GM12864 (cell line): ENCODE data around the gene RAPGEF2.

Experiments
- DNase-seq: peaks from one replicate; pipeline ENCODE4 v3.0.0-alpha.2; 2011; ENCODE audit warnings: low read depth
- H3K4me3 ChIP-seq: 2 replicates; pipeline ENCODE4 v1.5.1; 2011; ENCODE audit warnings: mild to moderate bottlenecking, low read depth, low read length, control low read depth
- CTCF ChIP-seq: IDR thresholded peaks from 2 replicates; pipeline ENCODE4 v1.5.1; 2011; ENCODE audit warnings: low read depth, mild to moderate bottlenecking, moderate library complexity, low read length, control low read depth, inconsistent platforms; ENCODE audit errors: missing control alignments

RAPGEF2 gene

DNA sequence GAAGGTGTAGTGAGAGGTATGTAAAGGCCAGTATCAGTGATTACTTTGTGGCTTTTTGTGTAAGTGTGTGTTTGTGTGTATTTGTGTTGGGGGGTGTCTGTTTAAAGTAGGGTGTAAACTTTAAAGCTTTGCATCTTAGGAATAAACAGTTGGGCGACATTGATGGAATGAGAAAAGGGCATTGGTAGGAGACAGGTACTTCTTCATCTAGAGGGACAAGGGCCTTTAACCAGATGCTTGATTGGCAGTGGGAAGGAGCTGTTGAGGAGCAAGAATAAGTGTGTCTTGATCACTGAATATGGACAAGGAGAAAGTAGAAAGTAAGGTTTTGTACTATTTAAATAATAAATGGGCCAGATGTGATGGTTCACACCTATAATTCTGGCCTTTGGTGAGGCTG, 48.8 kb downstream of the RAPGEF2 start:
- no peak for DNase-seq
- TF ChIP-seq CTCF: no peak
- no peak overlapping the region for H3K4me3 ChIP-seq

- no peak overlapping the region for H3K4me3 ChIP-seq
- TF ChIP-seq CTCF: no peak
- DNase-seq: no peak
Observed at GRCh38 chr4:159152181-159152580, 49.3 kb downstream of the RAPGEF2 start.

DNA sequence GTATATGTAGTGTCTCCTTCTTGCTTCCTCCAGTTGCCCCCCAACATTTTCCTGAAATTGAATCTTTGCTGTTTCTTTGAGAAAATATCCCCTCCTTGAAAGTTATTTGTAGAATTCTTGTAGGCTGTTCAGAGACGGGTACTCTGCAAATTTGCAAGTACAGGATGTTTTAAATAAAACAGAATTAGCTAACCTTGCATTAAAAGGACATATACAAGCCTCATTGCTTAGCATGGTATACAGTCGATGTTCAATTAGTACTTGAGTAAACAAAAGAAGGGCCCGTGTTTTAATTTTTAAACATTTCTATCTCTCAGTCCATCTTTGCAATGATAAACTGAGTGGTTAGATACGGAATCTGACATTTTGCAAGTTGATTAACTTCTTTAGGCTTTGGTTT, 50.8 kb downstream of the RAPGEF2 start:
- no peak for TF ChIP-seq CTCF
- no peak overlapping the region for H3K4me3 ChIP-seq
- DNase-seq: no peak

DNA sequence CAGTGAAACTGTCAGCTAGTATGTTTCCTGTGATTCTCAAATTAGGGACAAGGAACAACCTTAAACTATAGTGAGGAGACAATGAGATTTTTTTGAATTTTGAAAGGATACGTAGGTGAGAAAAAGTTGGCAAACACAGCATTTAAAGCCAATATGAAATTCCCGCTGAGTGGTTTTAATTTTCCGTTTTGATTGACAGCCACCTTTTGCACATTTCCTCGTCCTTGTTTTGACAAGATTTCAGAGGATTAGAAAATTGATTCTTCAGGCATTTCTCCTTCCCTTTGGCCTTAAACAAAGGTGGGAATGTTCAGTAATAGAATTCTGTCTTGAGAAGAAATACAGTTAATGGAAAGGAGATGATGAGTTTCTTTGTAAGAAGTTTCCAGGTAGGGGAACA, 52.2 kb downstream of the RAPGEF2 start:
- no peak for DNase-seq
- H3K4me3 ChIP-seq: no peak overlapping the region
- no peak for TF ChIP-seq CTCF

DNA sequence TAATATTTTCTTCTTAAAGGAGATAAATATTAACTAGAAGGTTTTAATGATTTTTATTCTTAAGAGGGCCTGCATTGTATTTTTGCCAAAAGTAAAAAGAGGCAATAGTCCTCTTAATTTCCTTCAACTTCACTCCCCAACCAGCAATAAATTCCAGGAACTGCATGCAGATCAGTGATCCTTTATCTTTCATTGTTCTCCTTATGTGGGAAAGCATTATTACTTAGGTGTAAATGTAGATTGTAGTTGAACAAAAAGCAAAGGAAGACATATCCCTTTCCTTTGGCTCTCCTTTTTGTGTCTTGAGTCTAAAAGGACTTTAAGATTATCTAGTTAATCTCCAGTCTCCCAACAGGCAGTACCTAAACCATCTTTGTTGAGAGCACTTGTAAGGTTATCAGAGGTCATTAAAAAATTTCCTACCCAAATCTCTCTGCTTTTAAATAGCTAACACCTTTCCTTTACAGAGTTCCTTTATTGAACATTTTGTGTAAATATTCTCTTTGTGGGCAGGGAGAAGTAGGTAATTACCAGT, 55.3 kb downstream of the RAPGEF2 start:
- no peak overlapping the region for H3K4me3 ChIP-seq
- TF ChIP-seq CTCF: no peak
- no peak for DNase-seq

- no peak for TF ChIP-seq CTCF
- no peak overlapping the region for H3K4me3 ChIP-seq
- DNase-seq: no peak
Observed at GRCh38 chr4:159158985-159159384, 56.1 kb downstream of the RAPGEF2 start.

DNA sequence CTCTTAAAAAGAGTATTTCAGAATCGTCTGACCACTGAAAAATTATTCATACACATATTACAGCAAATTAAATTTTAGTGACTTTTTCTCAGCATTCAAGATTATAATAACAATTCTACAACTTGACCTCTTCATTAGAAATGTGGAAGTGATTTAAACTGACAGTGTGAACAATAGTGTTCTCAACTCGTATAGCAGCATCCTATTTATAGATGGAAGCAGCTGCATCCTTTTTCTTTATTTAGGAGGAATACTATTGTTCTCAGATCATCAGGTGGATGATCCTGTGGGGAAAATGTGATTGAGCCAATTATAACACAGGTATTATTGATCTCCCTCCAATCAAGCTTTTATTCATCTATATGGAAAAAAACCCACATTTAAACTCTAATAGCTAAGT, 56.7 kb downstream of the RAPGEF2 start:
- H3K4me3 ChIP-seq: no peak overlapping the region
- no peak for DNase-seq
- no peak for TF ChIP-seq CTCF
